Astrocyte (in vitro differentiated cells and primary cell): ENCODE results near the gene SLC35F5.

Source experiments
- EZH2 ChIP-seq: IDR thresholded peaks from 2 replicates; pipeline ENCODE4 v1.6.1; 2012; ENCODE audit warnings: mild to moderate bottlenecking, low read length, inconsistent platforms; ENCODE audit not compliant: insufficient read depth
- TF ChIP-seq, protein P1 (sequence below): IDR thresholded peaks from 2 replicates; pipeline ENCODE4 v1.5.1; 2011; ENCODE audit warnings: low read depth, mild to moderate bottlenecking, inconsistent platforms, low read length, moderate library complexity; ENCODE audit not compliant: insufficient read depth

GRCh38 chr2:113700186-113700841, 56.1 kb downstream of the SLC35F5 start:
- TF ChIP-seq, protein P1, sequence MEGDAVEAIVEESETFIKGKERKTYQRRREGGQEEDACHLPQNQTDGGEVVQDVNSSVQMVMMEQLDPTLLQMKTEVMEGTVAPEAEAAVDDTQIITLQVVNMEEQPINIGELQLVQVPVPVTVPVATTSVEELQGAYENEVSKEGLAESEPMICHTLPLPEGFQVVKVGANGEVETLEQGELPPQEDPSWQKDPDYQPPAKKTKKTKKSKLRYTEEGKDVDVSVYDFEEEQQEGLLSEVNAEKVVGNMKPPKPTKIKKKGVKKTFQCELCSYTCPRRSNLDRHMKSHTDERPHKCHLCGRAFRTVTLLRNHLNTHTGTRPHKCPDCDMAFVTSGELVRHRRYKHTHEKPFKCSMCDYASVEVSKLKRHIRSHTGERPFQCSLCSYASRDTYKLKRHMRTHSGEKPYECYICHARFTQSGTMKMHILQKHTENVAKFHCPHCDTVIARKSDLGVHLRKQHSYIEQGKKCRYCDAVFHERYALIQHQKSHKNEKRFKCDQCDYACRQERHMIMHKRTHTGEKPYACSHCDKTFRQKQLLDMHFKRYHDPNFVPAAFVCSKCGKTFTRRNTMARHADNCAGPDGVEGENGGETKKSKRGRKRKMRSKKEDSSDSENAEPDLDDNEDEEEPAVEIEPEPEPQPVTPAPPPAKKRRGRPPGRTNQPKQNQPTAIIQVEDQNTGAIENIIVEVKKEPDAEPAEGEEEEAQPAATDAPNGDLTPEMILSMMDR = no peak
- TF ChIP-seq EZH2 = no peak
